Ovary (tissue), 3 donors: Measurements from ENCODE around the gene IMMP2L.

Experiments
- CTCF ChIP-seq, 3 donors: fragments of 450-650 bp in 2 of 3; fragments of 200-600 bp in 1 of 3; IDR thresholded peaks; one replicate each; pipeline versions ENCODE4 v1.5.1 to v1.8.0; 2016 to 2022; ENCODE audit warnings: antibody characterized with exemption in 3 of 3, mild to moderate bottlenecking in 1 of 3
- EP300 ChIP-seq: sonication (generic); formaldehyde crosslinking; IDR thresholded peaks from one replicate; pipeline ENCODE4 v1.6.1; 2017; ENCODE audit warnings: antibody characterized with exemption
- POLR2A ChIP-seq: fragments of 450-650 bp; IDR thresholded peaks from one replicate; pipeline ENCODE4 v1.6.1; 2017; ENCODE audit warnings: antibody characterized with exemption, mild to moderate bottlenecking, moderate library complexity
- donor health status: DM: no; HTN: no; CAD: no.

- TF ChIP-seq CTCF (IDR thresholded peaks at IDR 0.05) (no peak), EP300 (no peak), POLR2A (no peak)
Measured at GRCh38 chr7:110962826-110963225, 599.5 kb downstream of the IMMP2L start.
